H1 (cell line): ENCODE measurements around the gene SLC5A12. TPM values are rescaled to one million over a fixed set of nuclear protein-coding genes. Genes with fewer than 3 reads are reported as not detected.
"Not testable (repeated sequence)": the region's sequence is repeated elsewhere in the genome, so short reads cannot be mapped to it uniquely, and the experiment has no call there.

ENCODE experiments used
- CTCF ChIA-PET: fragments of 300-600 bp; sonication (Branson Sonifier 250); formaldehyde crosslinking; loops from one replicate; lab custom pipeline; 2021; ENCODE audit not compliant: partially characterized antibody; lab: Charles Lee
- POLR2A ChIA-PET: fragments of 300-600 bp; sonication (Branson Sonifier 250); formaldehyde crosslinking; loops from one replicate; lab custom pipeline; 2021; ENCODE audit warnings: inconsistent platforms; ENCODE audit not compliant: partially characterized antibody; lab: Charles Lee
- DNase-seq, 2 experiments: peaks; one replicate each; pipeline versions ENCODE4 v3.0.0 to v3.0.0-alpha.2; 2010 to 2022; ENCODE audit warnings: low spot score in 2 of 2, low read depth in 1 of 2, mixed read lengths in 1 of 2
- FAIRE-seq: peaks from 2 replicates; lab custom pipeline; 2011; peaks lifted over from hg19 to GRCh38; lab: Jason Lieb, UNC
- H2AFZ ChIP-seq: 2 replicates; pipeline ENCODE4 v1.8.1; 2012; ENCODE audit warnings: low read length, inconsistent platforms
- H2AK5ac ChIP-seq: 2 replicates; pipeline ENCODE4 v1.6.1; 2013; ENCODE audit warnings: low read depth, low read length
- H2BK120ac ChIP-seq: replicated peaks from 2 replicates; pipeline ENCODE3; 2013; ENCODE audit warnings: low read depth, low read length, inconsistent platforms
- H2BK12ac ChIP-seq: 2 replicates; pipeline ENCODE4 v1.6.1; 2013; ENCODE audit warnings: low read depth, low read length
- H2BK15ac ChIP-seq: 2 replicates; pipeline ENCODE4 v1.6.1; 2013; ENCODE audit warnings: low read length
- H2BK20ac ChIP-seq: 2 replicates; pipeline ENCODE4 v1.6.1; 2013; ENCODE audit warnings: low read length
- H2BK5ac ChIP-seq: 2 replicates; pipeline ENCODE4 v1.6.1; 2013; ENCODE audit warnings: low read depth, low read length
- H3K14ac ChIP-seq: 2 replicates; pipeline ENCODE4 v1.6.1; 2013; ENCODE audit warnings: inconsistent platforms; ENCODE audit not compliant: insufficient read length
- H3K18ac ChIP-seq: 2 replicates; pipeline ENCODE4 v1.6.1; 2013; ENCODE audit warnings: low read length; ENCODE audit errors: extremely low read depth
- H3K23ac ChIP-seq: 2 replicates; pipeline ENCODE4 v1.6.1; 2013; ENCODE audit warnings: inconsistent platforms; ENCODE audit not compliant: insufficient read length
- H3K23me2 ChIP-seq: 2 replicates; pipeline ENCODE4 v1.6.1; 2013; ENCODE audit warnings: low read depth, low read length
- H3K27ac ChIP-seq: 2 replicates; pipeline ENCODE4 v1.6.1; 2011; ENCODE audit warnings: low read depth, low read length, inconsistent platforms
- H3K27me3 ChIP-seq, 4 experiments: replicated peaks in 1 of 4; 1 replicate in 1 of 4; 2 replicates in 3 of 4; pipeline versions ENCODE4 v1.6.1 to v1.8.1; 2011 to 2013; ENCODE audit warnings: low read length in 3 of 4, mild to moderate bottlenecking in 3 of 4, inconsistent platforms in 2 of 4, mixed read lengths in 2 of 4, moderate library complexity in 1 of 4; ENCODE audit not compliant: control insufficient read depth in 3 of 4, insufficient read depth in 3 of 4; ENCODE audit errors: extremely low read depth in 1 of 4
- H3K36me3 ChIP-seq, 4 experiments: 2 replicates each; pipeline versions ENCODE4 v1.6.1 to v1.8.1; 2011 to 2013; ENCODE audit warnings: mild to moderate bottlenecking in 4 of 4, low read length in 3 of 4, moderate library complexity in 2 of 4, control low read depth in 1 of 4, inconsistent platforms in 1 of 4; ENCODE audit not compliant: insufficient read depth in 4 of 4, control insufficient read depth in 2 of 4
- H3K4ac ChIP-seq: replicated peaks from 2 replicates; pipeline ENCODE3; 2013; ENCODE audit warnings: low read length, low read depth, mixed read lengths, inconsistent platforms; ENCODE audit not compliant: insufficient read length
- H3K4me1 ChIP-seq, 4 experiments: replicated peaks in 1 of 4; 1 replicate in 1 of 4; 2 replicates in 3 of 4; pipeline versions ENCODE4 v1.6.1 to v1.8.1; 2011 to 2013; ENCODE audit warnings: low read length in 3 of 4, inconsistent platforms in 2 of 4, mixed read lengths in 1 of 4; ENCODE audit not compliant: insufficient read depth in 4 of 4, control insufficient read depth in 3 of 4
- H3K4me2 ChIP-seq, 2 experiments: 2 replicates each; pipeline versions ENCODE4 v1.6.1 to v1.8.1; 2011 to 2013; ENCODE audit warnings: low read depth in 2 of 2, low read length in 2 of 2, control low read depth in 1 of 2, inconsistent platforms in 1 of 2, mild to moderate bottlenecking in 1 of 2; ENCODE audit not compliant: insufficient read depth in 1 of 2
- H3K4me3 ChIP-seq, 4 experiments: fragments of 200-600, 300-600 bp in 1 of 4; sonication (generic), shearing (Covaris generic), sonication (Bioruptor Twin) in 1 of 4; 2 replicates each; pipeline versions ENCODE4 v1.5.1 to v1.8.1; 2011 to 2016; ENCODE audit warnings: low read length in 4 of 4, low read depth in 3 of 4, control low read depth in 2 of 4, inconsistent platforms in 2 of 4, mild to moderate bottlenecking in 2 of 4, mixed read lengths in 1 of 4, moderate library complexity in 1 of 4; ENCODE audit not compliant: insufficient read depth in 2 of 4; ENCODE audit errors: extremely low read depth in 1 of 4
- H3K56ac ChIP-seq: replicated peaks from 2 replicates; pipeline ENCODE3; 2013; ENCODE audit warnings: low read depth, mild to moderate bottlenecking, mixed read lengths, low read length, inconsistent platforms; ENCODE audit not compliant: insufficient read length
- H3K79me1 ChIP-seq: 2 replicates; pipeline ENCODE4 v1.6.1; 2013; ENCODE audit warnings: low read depth, low read length, control low read depth
- H3K79me2 ChIP-seq, 2 experiments: 2 replicates each; pipeline versions ENCODE4 v1.6.1 to v1.8.1; 2012 to 2013; ENCODE audit warnings: low read length in 2 of 2, mild to moderate bottlenecking in 2 of 2, inconsistent platforms in 1 of 2; ENCODE audit not compliant: insufficient read depth in 2 of 2, control insufficient read depth in 1 of 2
- H3K9ac ChIP-seq, 4 experiments: replicated peaks in 1 of 4; 1 replicate in 1 of 4; 2 replicates in 3 of 4; pipeline versions ENCODE4 v1.6.1 to v1.8.1; 2011 to 2013; ENCODE audit warnings: low read depth in 3 of 4, low read length in 3 of 4, control low read depth in 2 of 4, mild to moderate bottlenecking in 2 of 4, moderate library complexity in 2 of 4, inconsistent platforms in 1 of 4; ENCODE audit errors: extremely low read depth in 1 of 4
- H3K9me3 ChIP-seq, 2 experiments: 2 replicates each; pipeline versions ENCODE4 v1.6.1 to v1.8.1; 2012 to 2013; ENCODE audit warnings: mild to moderate bottlenecking in 2 of 2, moderate library complexity in 2 of 2, control low read depth in 1 of 2, inconsistent platforms in 1 of 2, low read depth in 1 of 2, low read length in 1 of 2, mixed read lengths in 1 of 2; ENCODE audit not compliant: insufficient read depth in 2 of 2
- H4K20me1 ChIP-seq, 2 experiments: replicated peaks in 1 of 2; 2 replicates each; pipeline versions ENCODE3 to v1.8.1; 2011 to 2013; ENCODE audit warnings: inconsistent platforms in 2 of 2, low read length in 2 of 2, mild to moderate bottlenecking in 1 of 2; ENCODE audit not compliant: insufficient read depth in 2 of 2, control insufficient read depth in 1 of 2
- H4K5ac ChIP-seq: 2 replicates; pipeline ENCODE4 v1.6.1; 2013; ENCODE audit warnings: low read length, low read depth, mixed read lengths, inconsistent platforms; ENCODE audit not compliant: insufficient read length
- H4K8ac ChIP-seq: 2 replicates; pipeline ENCODE4 v1.8.0; 2013; ENCODE audit warnings: mild to moderate bottlenecking, moderate library complexity, low read length, inconsistent platforms; ENCODE audit not compliant: insufficient read depth; ENCODE audit errors: extremely low read depth
- H4K91ac ChIP-seq: replicated peaks from 2 replicates; pipeline ENCODE3; 2013; ENCODE audit warnings: low read length, mixed read lengths, inconsistent platforms; ENCODE audit not compliant: insufficient read length
- RNF2 ChIP-seq: fragments of 200-900, 300-1000 bp; sonication (generic); IDR thresholded peaks from 2 replicates; pipeline ENCODE4 v1.7.1; 2016; ENCODE audit warnings: borderline replicate concordance, low read depth, mild to moderate bottlenecking, antibody characterized with exemption, low read length; ENCODE audit not compliant: poor library complexity, severe bottlenecking; ENCODE audit errors: missing control alignments
- WGBS, 2 experiments: shearing (Covaris generic) in 1 of 2; methylation state at CpG; one replicate each; pipeline versions ENCODE4 v1.1.6 to v1.1.7; 2013 to 2015; ENCODE audit warnings: low lambda C conversion rate in 2 of 2, mixed read lengths in 2 of 2, inconsistent platforms in 1 of 2, low coverage in 1 of 2, missing lambda C conversion rate in 1 of 2; ENCODE audit not compliant: insufficient replicate concordance in 2 of 2, insufficient coverage in 1 of 2, insufficient read length in 1 of 2; ENCODE audit errors: extremely low coverage in 1 of 2, missing lambda C conversion rate in 1 of 2; 5-methylcytosine and 5-hydroxymethylcytosine counted together
- polyA plus RNA-seq, 7 experiments: library from polyadenylated mRNA; depleted of rRNA in 3 of 7; stranded (reverse) in 5 of 7; unstranded in 2 of 7; fragments of >200 nt in 5 of 7; fragments of 200-250 nt in 2 of 7; gene quantifications; 1 replicate in 5 of 7; 2 replicates in 1 of 7; 4 replicates in 1 of 7; pipeline versions ENCODE4 v1.2.1 to v1.2.3, GENCODE V29; 2011 to 2013; ENCODE audit warnings: missing spikeins in 2 of 7, mixed read lengths in 2 of 7
- total RNA-seq: library from RNA; stranded (reverse); fragmentation: NEBNext Ultra II Directional; extraction: Animal tissue kit (Norgen Biotek cat#: 25700); gene quantifications from 2 replicates; pipeline ENCODE4 v1.2.1, GENCODE V29; 2021

SLC5A12 gene
- total and polyA plus RNA-seq, 2 of the 8 experiments (the other 6 are each of a cell fraction or from before 2014, with no cell fraction given): 1.3 to 1.4 TPM

DNA sequence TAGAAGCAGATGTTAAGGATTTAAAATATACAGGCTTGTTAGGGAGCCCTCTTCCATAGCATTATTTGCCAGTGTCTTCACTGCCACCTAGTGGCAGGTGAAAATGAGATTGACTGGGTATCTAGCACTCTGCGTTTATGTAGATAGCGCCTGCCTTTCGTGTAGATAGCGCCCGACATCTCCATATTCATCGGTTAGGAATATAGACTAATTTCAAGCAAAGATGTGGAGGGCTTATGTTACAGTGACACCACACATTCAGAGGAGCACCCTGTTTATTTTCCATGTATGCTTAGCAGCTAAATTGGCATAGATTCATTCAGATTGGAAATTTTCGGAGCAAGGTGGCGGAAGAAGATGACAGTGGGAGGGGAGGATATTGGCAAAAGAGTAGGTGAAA, 72.0 kb downstream of the SLC5A12 start (continued):
- no peak for TF ChIP-seq RNF2

DNA sequence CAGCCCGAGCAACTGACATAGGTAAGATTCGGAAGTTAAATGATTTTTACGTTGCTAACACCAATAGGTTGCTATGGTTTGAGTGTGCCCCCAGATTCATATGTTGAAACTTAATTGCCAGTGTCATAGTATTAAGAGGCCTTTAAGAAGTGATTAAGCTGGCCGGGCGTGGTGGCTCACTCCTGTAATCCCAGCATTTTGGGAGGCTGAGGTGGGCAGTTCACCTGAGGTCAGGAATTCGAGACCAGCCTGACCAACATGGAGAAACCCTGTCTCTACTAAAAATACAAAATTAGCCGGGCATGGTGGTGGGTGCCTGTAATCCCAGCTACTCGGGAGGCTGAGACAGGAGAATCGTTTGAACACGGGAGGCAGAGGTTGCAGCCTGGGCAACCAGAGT, 78.5 kb downstream of the SLC5A12 start:
- H2BK15ac ChIP-seq, H3K23ac ChIP-seq, H3K4me1 ChIP-seq, H3K79me2 ChIP-seq, POLR2A ChIA-PET, H3K27ac ChIP-seq, H2BK20ac ChIP-seq, FAIRE-seq, H3K18ac ChIP-seq, H3K56ac ChIP-seq, H3K9me3 ChIP-seq, H2BK5ac ChIP-seq, H3K4me3 ChIP-seq, H3K27me3 ChIP-seq, H4K20me1 ChIP-seq, H3K14ac ChIP-seq, H4K91ac ChIP-seq, H3K23me2 ChIP-seq, H3K9ac ChIP-seq, H3K79me1 ChIP-seq, H2BK12ac ChIP-seq, DNase-seq, H2AFZ ChIP-seq, H4K5ac ChIP-seq, H2AK5ac ChIP-seq, H3K4me2 ChIP-seq, H3K4ac ChIP-seq, H3K36me3 ChIP-seq, H4K8ac ChIP-seq, H2BK120ac ChIP-seq: not testable (repeated sequence)
- 94% methylated on average over 10 of the region's 10 CpGs; no CpG with 5 or more reads in 1 of the 2 experiments for WGBS, 2 experiments
- CTCF ChIA-PET: interaction anchor here (0.6 to 1.5 kb wide), 3 partner anchors 104 to 686 kb away, joined by 3 to 4 read pairs (median 3); no protein-coding TSS in a partner anchor
